GDM1 (cell line): ENCODE results near the gene METTL25.

Source experiments
- DNase-seq: peaks from one replicate; lab custom pipeline; 2025; lab: John Stamatoyannopoulos, UW

Gene METTL25

GRCh38 chr12:82406651-82407050 lies 48.3 kb downstream of the METTL25 start:
- no peak for DNase-seq

DNA sequence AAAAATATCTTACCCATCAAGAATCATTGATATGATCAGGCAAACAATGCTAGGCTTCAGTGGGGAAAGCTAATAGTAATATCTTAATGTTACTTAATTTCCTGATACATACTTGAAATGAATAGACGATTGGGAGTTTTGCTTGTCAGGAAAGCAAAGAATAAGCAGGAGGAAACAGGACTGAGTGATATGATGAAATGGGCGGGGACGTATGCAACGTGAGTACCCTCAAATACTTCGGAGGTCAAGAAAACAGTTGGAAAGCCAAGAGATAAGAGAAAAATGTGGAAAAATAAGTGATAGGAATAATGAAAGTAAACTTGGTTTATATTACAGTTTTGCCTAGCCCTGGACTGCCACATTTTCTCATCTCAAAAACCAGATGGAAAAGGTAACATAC lies 49.2 kb downstream of the METTL25 start:
- no peak for DNase-seq

- no peak for DNase-seq
These were observed 50.5 kb downstream of the METTL25 start for GRCh38 chr12:82408844-82409243.

GRCh38 chr12:82411546-82412230 lies 53.4 kb downstream of the METTL25 start:
- no peak for DNase-seq

GRCh38 chr12:82412246-82412645 lies 53.9 kb downstream of the METTL25 start:
- DNase-seq: no peak

DNA sequence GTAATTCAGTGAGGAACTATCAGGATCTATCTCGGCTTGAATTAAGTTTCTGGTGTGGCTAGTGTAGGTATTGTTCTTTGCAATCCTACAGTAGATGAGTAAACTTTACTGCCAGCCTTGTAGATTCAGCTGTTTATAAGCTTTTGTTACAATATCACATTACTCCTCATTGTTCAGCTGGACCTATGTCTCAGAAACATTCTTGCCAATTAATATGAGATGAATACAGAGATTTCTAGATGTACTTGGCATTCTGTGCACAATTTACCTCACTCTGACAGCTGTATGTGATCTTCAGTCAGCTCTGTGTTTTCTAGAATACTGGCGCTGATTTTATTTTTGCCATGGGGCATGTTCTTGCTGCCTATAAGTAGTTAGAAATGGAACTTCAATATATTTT lies 55.7 kb downstream of the METTL25 start:
- DNase-seq: no peak

GRCh38 chr12:82414926-82415325 lies 56.6 kb downstream of the METTL25 start:
- DNase-seq: no peak

- no peak for DNase-seq
These were observed 57.1 kb downstream of the METTL25 start for GRCh38 chr12:82415402-82415801.

DNA sequence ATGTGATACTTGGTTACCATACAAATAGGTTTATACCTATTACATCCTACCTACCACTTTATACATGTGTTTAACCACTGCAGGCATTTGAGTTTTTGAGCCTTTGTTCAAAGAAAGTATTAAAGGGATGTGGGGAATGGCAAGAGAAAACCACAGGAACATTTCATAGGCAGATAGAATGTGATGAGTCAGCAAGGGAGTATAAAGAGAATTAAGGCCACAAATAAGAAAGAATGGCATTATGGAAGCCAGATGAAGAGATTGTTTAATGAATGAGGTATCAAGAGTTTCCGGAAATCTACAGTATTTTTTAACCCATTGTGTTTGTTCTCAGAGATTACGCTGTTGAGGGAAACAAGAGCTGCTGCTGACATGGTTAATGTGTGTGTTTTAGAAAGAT lies 66.9 kb downstream of the METTL25 start:
- DNase-seq: no peak

- no peak for DNase-seq
These were observed 67.8 kb downstream of the METTL25 start for GRCh38 chr12:82426081-82426480.

- DNase-seq: no peak
These were observed 68.3 kb downstream of the METTL25 start for GRCh38 chr12:82426586-82426985.

DNA sequence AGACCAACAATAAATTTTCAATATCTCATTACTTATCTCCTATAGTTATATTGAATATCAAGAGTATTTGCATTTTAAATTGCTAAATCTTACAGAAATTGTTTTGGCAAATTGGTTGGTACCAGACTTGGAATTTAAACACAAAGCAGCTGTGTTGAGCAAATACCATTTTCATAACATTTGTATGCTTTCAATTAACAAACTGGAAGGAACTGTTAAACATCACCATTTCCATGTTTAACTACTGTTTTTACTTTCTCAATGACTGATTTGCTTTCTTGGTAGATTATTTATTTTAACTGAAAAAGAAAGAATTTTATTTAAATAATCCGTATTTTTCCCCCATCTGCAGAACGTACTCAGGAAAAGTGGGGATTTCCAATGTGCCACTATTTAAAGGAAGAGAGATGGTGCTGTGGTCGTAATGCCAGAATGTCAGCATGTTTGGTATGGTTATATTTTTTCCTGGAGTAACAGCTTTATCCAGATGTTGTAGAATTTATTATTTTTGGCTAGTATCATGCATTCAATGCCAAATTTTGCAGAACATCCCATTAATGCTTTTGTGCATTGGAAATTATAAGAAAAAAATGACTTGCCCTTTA lies 72.3 kb downstream of the METTL25 start:
- no peak for DNase-seq

DNA sequence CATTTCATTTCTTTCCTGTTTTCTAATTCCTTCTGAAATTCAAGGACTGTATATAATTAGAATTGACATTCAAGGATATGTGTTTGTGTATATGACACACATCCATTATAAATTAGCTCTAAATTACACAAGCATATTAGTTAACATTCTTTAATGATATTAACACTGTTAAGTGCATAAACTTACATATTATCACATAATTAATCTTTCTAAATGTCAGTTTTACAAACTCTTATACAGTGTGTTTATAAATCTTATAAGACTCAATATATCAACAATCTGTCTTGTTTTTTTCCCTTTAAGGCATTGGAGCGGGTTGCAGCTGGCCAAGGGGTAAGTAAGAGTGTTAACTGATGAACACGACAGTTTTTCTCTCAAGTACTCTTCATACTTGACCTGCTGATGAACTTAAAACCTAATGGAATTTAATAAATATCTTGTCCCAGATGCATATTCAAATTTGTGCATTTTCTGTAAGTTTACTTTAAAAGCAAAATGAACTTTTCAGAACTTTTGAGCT lies 76.1 kb downstream of the METTL25 start:
- DNase-seq: no peak

- no peak for DNase-seq
These were observed 78.0 kb downstream of the METTL25 start for GRCh38 chr12:82436354-82436753.

DNA sequence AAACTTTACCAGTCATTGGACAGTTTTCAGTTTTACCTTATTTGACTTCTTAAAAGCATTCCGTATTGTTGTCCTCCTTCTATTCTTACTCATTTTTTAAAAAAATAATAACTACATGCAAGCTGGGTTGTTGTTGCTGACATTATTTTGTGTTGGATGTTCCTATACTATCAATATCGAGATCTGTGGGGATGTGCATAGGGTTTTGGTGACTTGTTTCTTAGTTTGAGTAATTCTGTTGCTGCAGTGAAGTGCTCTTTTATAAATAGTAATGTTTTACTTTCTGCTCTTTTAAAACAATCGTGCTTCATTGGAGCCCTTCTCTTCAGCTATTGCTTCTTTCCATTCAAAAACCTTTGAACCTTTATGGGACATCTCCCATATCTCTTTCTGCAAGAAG lies 79.4 kb downstream of the METTL25 start:
- DNase-seq: no peak

GRCh38 chr12:82438356-82438755 lies 80.0 kb downstream of the METTL25 start:
- DNase-seq: no peak

DNA sequence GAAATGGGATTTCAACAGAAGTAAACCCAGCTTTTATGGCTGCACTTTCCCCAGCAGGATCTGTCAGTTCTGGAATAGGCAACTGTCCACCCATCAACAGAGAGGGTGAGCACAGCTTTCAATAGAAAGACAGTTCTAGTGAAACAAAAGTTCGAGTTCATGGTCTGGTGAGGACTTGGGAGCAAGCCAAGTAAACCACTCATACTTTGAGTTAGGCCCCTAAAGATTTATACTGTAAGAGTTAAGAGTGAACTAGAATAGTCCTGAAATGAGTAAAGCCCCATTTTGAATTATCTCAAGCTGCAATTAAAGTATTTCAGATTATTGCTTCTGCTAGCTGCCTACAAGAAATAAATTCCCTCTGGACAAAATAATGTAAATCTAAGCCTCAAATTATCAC lies 82.6 kb downstream of the METTL25 start:
- no peak for DNase-seq

GRCh38 chr12:82448911-82449578 lies 90.7 kb downstream of the METTL25 start:
- no peak for DNase-seq

GRCh38 chr12:82456633-82457032 lies 98.3 kb downstream of the METTL25 start:
- no peak for DNase-seq

DNA sequence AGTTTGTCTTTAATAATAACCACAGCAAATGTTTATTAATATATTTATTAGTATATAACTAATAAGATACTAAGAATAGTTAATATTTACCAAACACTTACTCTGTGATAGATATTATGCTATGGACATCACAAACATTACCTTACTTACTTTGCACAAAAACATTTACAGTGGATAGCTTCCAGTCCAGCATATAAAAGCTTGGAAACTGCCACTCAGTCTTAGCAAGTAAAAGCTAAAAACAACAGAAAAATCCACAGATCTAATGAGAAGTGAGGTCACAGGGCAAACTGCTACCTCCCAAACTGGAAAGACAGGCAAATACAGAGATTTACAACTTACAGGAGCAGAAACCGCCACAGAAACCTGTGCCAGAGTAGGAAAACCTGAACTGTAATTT lies 99.8 kb downstream of the METTL25 start:
- no peak for DNase-seq

- no peak for DNase-seq
These were observed 103.1 kb downstream of the METTL25 start for GRCh38 chr12:82461393-82461792.

DNA sequence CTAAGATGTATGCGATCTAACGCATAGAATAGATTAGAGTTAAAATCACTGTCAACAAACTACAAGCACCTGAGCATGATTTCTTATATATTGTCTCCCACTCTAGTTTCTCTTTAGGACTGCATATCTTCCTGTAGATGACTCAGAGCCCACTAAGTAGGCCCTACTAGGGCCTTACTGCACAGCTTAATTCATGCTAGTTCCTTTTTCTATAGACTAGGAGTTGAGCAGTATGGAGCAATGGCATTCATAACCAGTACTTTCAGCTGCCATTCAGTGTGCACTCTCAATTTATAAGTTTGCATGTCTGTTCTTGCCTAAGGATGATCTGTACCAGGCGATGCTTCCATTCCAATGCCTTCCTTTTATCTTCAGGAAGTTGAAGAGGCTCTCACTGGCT lies 103.5 kb downstream of the METTL25 start:
- no peak for DNase-seq

- no peak for DNase-seq
These were observed 110.2 kb downstream of the METTL25 start for GRCh38 chr12:82468563-82468962.
